Measurements from ENCODE around the gene FAM163B.

Gene FAM163B

DNA sequence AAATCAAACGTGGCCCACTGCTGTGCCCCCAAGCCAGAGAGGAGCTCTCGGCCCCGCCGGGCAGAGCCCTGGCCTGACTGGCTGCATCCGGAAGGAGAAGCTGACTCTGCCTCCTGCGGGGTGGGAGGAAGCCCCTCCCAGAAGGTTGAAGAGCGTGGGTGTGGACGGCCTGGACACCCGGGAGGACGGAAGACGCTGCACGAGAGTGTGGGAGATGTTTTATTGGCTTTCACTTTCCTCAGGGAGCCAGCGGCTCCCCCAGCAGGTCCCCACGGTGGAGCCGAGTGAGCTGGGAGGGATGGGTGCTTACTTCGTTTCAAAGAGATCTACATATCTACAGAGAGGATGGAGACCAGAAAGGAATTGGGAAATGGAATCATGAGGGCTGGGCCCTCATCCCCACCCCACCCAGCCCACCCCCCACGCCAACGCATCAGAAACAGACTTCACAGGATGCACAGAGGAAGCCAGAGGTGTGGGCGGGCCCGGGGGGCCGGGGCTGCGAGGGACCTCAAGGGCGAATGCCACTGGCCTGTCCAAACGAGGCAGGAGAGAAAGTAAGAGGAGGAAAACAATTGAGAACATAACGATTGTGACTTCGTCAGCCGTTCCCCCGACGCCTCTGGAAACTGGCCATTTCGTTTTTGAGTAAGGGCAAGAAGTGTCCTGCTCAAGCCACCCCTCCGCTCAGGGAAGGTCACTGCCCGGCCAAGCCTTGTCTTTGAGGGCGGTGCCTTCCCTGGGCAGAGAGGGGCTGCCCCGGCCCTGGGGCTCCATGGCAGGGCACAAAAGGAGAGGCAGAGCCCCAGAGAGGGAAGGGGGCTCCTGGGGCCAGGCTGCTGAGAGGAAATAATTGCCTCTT lies 32.1 kb downstream of the FAM163B start:
- Histone ChIP-seq H3K18ac (ENCODE audit: low read length) (no peak overlapping the region), H2BK12ac (ENCODE audit: low read length) (no peak overlapping the region)

DNA sequence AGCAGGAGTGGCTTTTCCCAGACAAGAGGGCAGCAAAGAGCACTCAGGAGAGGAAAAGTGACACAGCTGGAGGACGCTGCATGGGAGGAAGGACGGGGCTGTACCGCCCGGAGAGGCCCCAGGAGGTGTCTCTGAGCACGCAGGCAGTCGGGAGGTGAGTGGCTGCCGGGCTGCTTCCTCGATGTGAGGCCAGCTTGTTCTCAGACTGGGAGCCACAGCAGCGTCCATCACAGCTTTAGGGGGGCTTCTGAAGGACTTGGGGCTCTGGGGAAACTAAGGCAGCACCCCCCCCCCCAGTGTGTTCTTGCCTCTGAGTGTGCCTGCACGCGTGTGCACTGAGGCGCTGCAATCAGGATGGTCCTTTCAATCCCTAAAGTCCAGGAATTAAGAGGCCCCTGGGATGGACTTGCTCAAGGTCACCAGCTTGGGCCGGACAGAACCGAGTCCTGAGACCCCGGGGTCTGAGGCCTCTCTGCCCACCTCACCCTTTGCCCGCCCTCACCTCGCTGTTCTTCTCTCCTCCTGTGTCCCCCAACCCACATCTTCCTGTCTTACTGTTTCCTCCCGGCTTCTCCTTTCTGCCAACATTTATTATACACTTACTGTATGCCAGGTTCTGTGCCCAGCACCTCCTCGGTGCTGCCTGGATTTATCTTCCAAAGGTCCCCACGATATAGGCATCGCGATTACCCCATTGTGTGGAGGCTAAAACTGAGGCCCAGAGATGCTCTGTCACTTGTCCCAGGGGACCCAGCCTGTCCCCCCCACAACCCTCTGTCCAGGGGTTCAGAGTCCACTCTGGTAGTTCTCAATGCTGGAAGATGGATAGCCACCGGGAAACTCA lies 32.9 kb downstream of the FAM163B start:
- Histone ChIP-seq H2BK5ac (ENCODE audit: low read depth, low read length, poor library complexity) (no peak overlapping the region), H3K9ac (ENCODE audit: low read length) (no peak overlapping the region), H3K79me1 (ENCODE audit: low read length) (no peaks in the 10 kb centered on the region), H3K27me3 (ENCODE audit: insufficient read depth, low read length) (no peaks in the 10 kb centered on the region), H2BK120ac (ENCODE audit: insufficient read depth, low read length, poor library complexity) (no peak overlapping the region), H3K23ac (ENCODE audit: low read length) (no peak overlapping the region), H3K79me2 (ENCODE audit: control insufficient read depth, insufficient read depth, low read length, poor library complexity) (no peaks in the 10 kb centered on the region), H2AFZ (ENCODE audit: insufficient read depth, low read length, poor library complexity) (no peak overlapping the region), H3K36me3 (ENCODE audit: control insufficient read depth in 1 of 2, insufficient read depth in 2 of 2, low read length in 2 of 2) (peaks cover 0 to 5% of the 10 kb centered on the region in 2 experiments), H3K4me3 (ENCODE audit: low read depth, low read length) (no peak overlapping the region), H3K14ac (ENCODE audit: low read length) (no peak overlapping the region), H3K4me1 (ENCODE audit: control insufficient read depth in 1 of 2, insufficient read depth in 2 of 2, low read length in 2 of 2) (no peaks in the 10 kb centered on the region), H4K91ac (ENCODE audit: low read depth, low read length) (no peak overlapping the region), H3K4ac (ENCODE audit: low read depth, low read length) (no peak overlapping the region), H4K12ac (ENCODE audit: low read depth, low read length) (no peak overlapping the region), H3K18ac (ENCODE audit: low read length) (no peak overlapping the region), H3K4me2 (ENCODE audit: low read length) (no peak overlapping the region), H2AK5ac (ENCODE audit: low read length) (no peak overlapping the region), H3K9me3 (ENCODE audit: insufficient read depth, low read depth, low read length) (no peaks in the 10 kb centered on the region), H4K8ac (ENCODE audit: low read depth, low read length) (no peak overlapping the region), H2BK12ac (ENCODE audit: low read length) (no peak overlapping the region), H3K27ac (ENCODE audit: low read depth, low read length) (no peak overlapping the region)
- DNase-seq = no peak
- no CpG with 5 or more reads among the region's 23 CpGs for WGBS (ENCODE audit: extremely low coverage, insufficient coverage, insufficient read length)

More for the DNA sequence above, 32.1 kb downstream of the FAM163B start:
- H3K27me3 ChIP-seq (ENCODE audit: insufficient read depth, low read length) = no peaks in the 10 kb centered on the region
- H3K36me3 ChIP-seq (ENCODE audit: control insufficient read depth in 1 of 2, insufficient read depth in 2 of 2, low read length in 2 of 2) = peaks cover 0 to 5% of the 10 kb centered on the region in 2 experiments
- no peak overlapping the region for H3K4ac ChIP-seq (ENCODE audit: low read depth, low read length)
- no peak overlapping the region for H2BK120ac ChIP-seq (ENCODE audit: insufficient read depth, low read length, poor library complexity)
- no peak overlapping the region for H3K14ac ChIP-seq (ENCODE audit: low read length)
- H2AFZ ChIP-seq (ENCODE audit: insufficient read depth, low read length, poor library complexity) = no peak overlapping the region
- no peak overlapping the region for H4K12ac ChIP-seq (ENCODE audit: low read depth, low read length)
- H3K4me3 ChIP-seq (ENCODE audit: low read depth, low read length) = no peak overlapping the region
- no peaks in the 10 kb centered on the region for H3K79me1 ChIP-seq (ENCODE audit: low read length)
- H3K4me2 ChIP-seq (ENCODE audit: low read length) = no peak overlapping the region
- H4K91ac ChIP-seq (ENCODE audit: low read depth, low read length) = no peak overlapping the region
- H3K4me1 ChIP-seq (ENCODE audit: control insufficient read depth in 1 of 2, insufficient read depth in 2 of 2, low read length in 2 of 2) = peaks cover 3 to 6% of the 10 kb centered on the region in 2 experiments
- no peak overlapping the region for H3K23ac ChIP-seq (ENCODE audit: low read length)
- H3K9ac ChIP-seq (ENCODE audit: low read length) = no peak overlapping the region
- DNase-seq = no peak
- H2BK5ac ChIP-seq (ENCODE audit: low read depth, low read length, poor library complexity) = no peak overlapping the region
- WGBS (ENCODE audit: extremely low coverage, insufficient coverage, insufficient read length) = no CpG with 5 or more reads among the region's 34 CpGs
- H3K9me3 ChIP-seq (ENCODE audit: insufficient read depth, low read depth, low read length) = no peaks in the 10 kb centered on the region
- H2AK5ac ChIP-seq (ENCODE audit: low read length) = no peak overlapping the region
- H3K27ac ChIP-seq (ENCODE audit: low read depth, low read length) = no peak overlapping the region
- H3K79me2 ChIP-seq (ENCODE audit: control insufficient read depth, insufficient read depth, low read length, poor library complexity) = no peaks in the 10 kb centered on the region
- no peak overlapping the region for H4K8ac ChIP-seq (ENCODE audit: low read depth, low read length)

DNA sequence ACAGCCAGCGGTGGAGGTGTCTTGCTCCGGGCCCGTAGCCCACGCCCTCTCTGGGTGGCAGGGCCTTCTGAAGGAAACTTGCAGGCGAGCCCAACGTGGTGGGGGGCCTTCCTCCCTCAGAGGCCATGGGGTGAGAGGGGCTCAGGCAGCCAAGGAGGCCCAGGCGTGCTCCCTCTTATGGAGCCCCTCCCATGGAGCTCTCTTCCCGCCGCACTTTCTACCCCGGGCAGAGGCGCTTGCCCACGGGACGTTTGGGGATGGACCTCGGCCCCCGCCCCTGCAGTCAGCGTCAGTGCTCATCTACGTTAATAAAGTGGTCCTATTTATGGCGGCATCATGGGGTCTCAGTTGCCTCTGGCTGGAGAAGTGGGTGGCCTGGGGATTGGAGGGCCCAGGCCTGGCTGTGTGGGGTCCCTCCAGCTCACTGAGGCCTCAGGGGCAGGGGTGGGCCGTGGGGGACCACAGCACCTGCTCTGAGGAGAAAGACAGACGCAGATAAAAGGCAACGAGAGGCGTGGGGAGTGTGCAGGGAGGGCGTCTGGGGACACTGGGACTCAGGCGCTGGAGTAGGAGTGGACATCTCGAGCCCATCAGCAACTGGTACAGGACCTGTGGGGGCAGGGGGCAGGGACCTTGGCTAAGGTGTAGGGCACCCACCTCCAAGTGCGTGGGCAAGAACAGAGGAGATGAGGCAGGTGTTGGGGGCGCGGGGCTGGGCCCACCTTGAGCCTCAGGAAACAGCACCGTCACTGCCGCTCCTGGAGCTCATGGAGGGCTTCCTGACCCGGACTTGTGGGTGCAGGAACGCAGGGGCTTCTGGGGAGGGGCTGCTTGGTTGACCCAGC lies 33.8 kb downstream of the FAM163B start:
- H4K91ac ChIP-seq (ENCODE audit: low read depth, low read length) = no peak overlapping the region
- no peaks in the 10 kb centered on the region for H3K9me3 ChIP-seq (ENCODE audit: insufficient read depth, low read depth, low read length)
- H3K27me3 ChIP-seq (ENCODE audit: insufficient read depth, low read length) = no peaks in the 10 kb centered on the region
- no peak overlapping the region for H3K18ac ChIP-seq (ENCODE audit: low read length)
- H3K36me3 ChIP-seq (ENCODE audit: control insufficient read depth in 1 of 2, insufficient read depth in 2 of 2, low read length in 2 of 2) = peaks cover 0 to 5% of the 10 kb centered on the region in 2 experiments
- H4K12ac ChIP-seq (ENCODE audit: low read depth, low read length) = no peak overlapping the region
- H3K79me1 ChIP-seq (ENCODE audit: low read length) = no peaks in the 10 kb centered on the region
- H4K8ac ChIP-seq (ENCODE audit: low read depth, low read length) = no peak overlapping the region
- H2BK5ac ChIP-seq (ENCODE audit: low read depth, low read length, poor library complexity) = no peak overlapping the region
- DNase-seq = no peak
- no peak overlapping the region for H3K14ac ChIP-seq (ENCODE audit: low read length)
- H3K79me2 ChIP-seq (ENCODE audit: control insufficient read depth, insufficient read depth, low read length, poor library complexity) = no peaks in the 10 kb centered on the region
- H3K9ac ChIP-seq (ENCODE audit: low read length) = no peak overlapping the region
- WGBS (ENCODE audit: extremely low coverage, insufficient coverage, insufficient read length) = no CpG with 5 or more reads among the region's 32 CpGs
- H3K4me1 ChIP-seq (ENCODE audit: control insufficient read depth in 1 of 2, insufficient read depth in 2 of 2, low read length in 2 of 2) = peaks cover 0 to 4% of the 10 kb centered on the region in 2 experiments
- no peak overlapping the region for H2BK120ac ChIP-seq (ENCODE audit: insufficient read depth, low read length, poor library complexity)
- H3K4ac ChIP-seq (ENCODE audit: low read depth, low read length) = no peak overlapping the region
- H3K4me2 ChIP-seq (ENCODE audit: low read length) = no peak overlapping the region
- H2AFZ ChIP-seq (ENCODE audit: insufficient read depth, low read length, poor library complexity) = no peak overlapping the region
- H3K23ac ChIP-seq (ENCODE audit: low read length) = no peak overlapping the region
- H3K27ac ChIP-seq (ENCODE audit: low read depth, low read length) = no peak overlapping the region
- no peak overlapping the region for H3K4me3 ChIP-seq (ENCODE audit: low read depth, low read length)
- H2BK12ac ChIP-seq (ENCODE audit: low read length) = no peak overlapping the region
- H2AK5ac ChIP-seq (ENCODE audit: low read length) = no peak overlapping the region

DNA sequence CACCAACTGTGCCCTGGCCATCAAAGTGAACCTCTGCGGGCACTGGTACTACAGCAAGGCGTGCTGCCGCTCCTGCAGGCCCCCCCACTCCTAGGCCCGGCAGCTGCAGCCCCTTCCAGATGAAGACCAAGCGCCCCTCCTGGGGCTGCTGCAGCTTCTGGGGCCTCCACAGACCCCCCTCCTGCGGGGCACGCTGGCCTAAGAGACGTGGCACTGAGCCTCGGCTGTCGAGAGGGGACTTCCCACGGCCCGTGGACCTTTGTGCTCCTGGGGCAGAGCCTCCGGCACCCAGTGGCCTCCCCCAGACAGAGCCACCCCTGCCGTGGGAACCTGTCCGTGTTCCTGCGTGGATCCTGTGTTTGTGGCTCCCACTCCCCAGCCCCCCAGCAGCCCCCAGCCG lies 34.4 kb downstream of the FAM163B start:
- H3K36me3 ChIP-seq (ENCODE audit: control insufficient read depth in 1 of 2, insufficient read depth in 2 of 2, low read length in 2 of 2) = peaks cover 0 to 5% of the 10 kb centered on the region in 2 experiments
- no peak overlapping the region for H3K4me3 ChIP-seq (ENCODE audit: low read depth, low read length)
- H4K91ac ChIP-seq (ENCODE audit: low read depth, low read length) = no peak overlapping the region
- WGBS (ENCODE audit: extremely low coverage, insufficient coverage, insufficient read length) = no CpG with 5 or more reads among the region's 17 CpGs
- no peaks in the 10 kb centered on the region for H3K9me3 ChIP-seq (ENCODE audit: insufficient read depth, low read depth, low read length)
- H2BK5ac ChIP-seq (ENCODE audit: low read depth, low read length, poor library complexity) = no peak overlapping the region
- H3K79me1 ChIP-seq (ENCODE audit: low read length) = no peaks in the 10 kb centered on the region
- H4K12ac ChIP-seq (ENCODE audit: low read depth, low read length) = no peak overlapping the region
- H3K4me1 ChIP-seq (ENCODE audit: control insufficient read depth in 1 of 2, insufficient read depth in 2 of 2, low read length in 2 of 2) = peaks cover 0 to 5% of the 10 kb centered on the region in 2 experiments
- H3K27ac ChIP-seq (ENCODE audit: low read depth, low read length) = no peak overlapping the region
- no peak overlapping the region for H3K23ac ChIP-seq (ENCODE audit: low read length)
- H3K18ac ChIP-seq (ENCODE audit: low read length) = no peak overlapping the region
- H3K4ac ChIP-seq (ENCODE audit: low read depth, low read length) = no peak overlapping the region
- no peaks in the 10 kb centered on the region for H3K79me2 ChIP-seq (ENCODE audit: control insufficient read depth, insufficient read depth, low read length, poor library complexity)
- H3K14ac ChIP-seq (ENCODE audit: low read length) = no peak overlapping the region
- H2AK5ac ChIP-seq (ENCODE audit: low read length) = no peak overlapping the region
- no peak overlapping the region for H2AFZ ChIP-seq (ENCODE audit: insufficient read depth, low read length, poor library complexity)
- DNase-seq = no peak
- no peak overlapping the region for H2BK120ac ChIP-seq (ENCODE audit: insufficient read depth, low read length, poor library complexity)
- H3K27me3 ChIP-seq (ENCODE audit: insufficient read depth, low read length) = no peaks in the 10 kb centered on the region
- H2BK12ac ChIP-seq (ENCODE audit: low read length) = no peak overlapping the region
- no peak overlapping the region for H3K9ac ChIP-seq (ENCODE audit: low read length)
- no peak overlapping the region for H4K8ac ChIP-seq (ENCODE audit: low read depth, low read length)
- no peak overlapping the region for H3K4me2 ChIP-seq (ENCODE audit: low read length)

Measured in trophoblast cell (in vitro differentiated cells and primary cell).